CD4-positive, alpha-beta T cell treated with Interleukin-17A for 1 hour (primary cell): ENCODE results near the gene ARNT2.
"Not testable (repeated sequence)": the region's sequence is repeated elsewhere in the genome, so short reads cannot be mapped to it uniquely, and the experiment has no call there.

Experiments used
- DNase-seq: peaks from one replicate; pipeline ENCODE4 v3.0.0-alpha.2; 2020

ARNT2 gene

DNA sequence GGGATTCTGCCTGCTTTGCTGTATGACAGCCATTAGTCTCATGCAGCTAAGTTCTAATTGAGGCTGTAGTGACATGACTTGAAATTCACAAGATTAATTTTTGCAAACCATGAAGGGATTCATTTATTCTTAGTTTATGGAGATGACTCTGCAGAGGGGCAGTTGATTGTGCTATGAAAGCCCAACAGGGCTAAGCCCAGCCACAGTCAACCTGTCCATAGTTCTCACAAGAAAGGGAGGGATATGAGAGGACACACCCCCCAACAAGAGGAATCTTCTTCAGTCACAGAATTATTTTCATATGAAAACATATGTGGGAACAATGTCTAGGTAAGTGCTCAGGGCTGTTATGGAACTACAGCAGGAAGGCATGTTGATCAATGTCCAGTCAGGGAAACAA lies 229.0 kb downstream of the ARNT2 start:
- DNase-seq = no peak

GRCh38 chr15:80635953-80636352 lies 231.8 kb downstream of the ARNT2 start:
- no peak for DNase-seq

GRCh38 chr15:80636675-80637074 lies 232.5 kb downstream of the ARNT2 start:
- no peak for DNase-seq

DNA sequence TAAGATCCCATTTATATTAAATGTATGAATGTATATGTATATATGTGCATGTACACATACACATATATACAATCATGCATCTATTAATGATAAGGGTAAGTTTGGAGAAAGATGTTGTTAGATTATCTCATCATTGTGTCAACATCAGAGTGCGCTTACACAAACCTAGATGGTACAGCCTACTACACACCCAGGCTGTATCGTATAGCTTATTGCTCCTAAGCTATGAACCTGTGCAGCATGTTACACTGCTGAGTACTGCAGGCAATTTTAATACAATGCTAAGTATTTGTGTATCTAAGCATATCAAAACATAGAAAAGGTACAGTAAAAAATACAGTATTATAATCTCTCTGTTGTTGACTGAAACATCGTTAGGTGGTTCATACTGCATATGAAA lies 233.6 kb downstream of the ARNT2 start:
- no peak for DNase-seq

- no peak for DNase-seq
Observed at GRCh38 chr15:80638553-80639167, 234.5 kb downstream of the ARNT2 start.

DNA sequence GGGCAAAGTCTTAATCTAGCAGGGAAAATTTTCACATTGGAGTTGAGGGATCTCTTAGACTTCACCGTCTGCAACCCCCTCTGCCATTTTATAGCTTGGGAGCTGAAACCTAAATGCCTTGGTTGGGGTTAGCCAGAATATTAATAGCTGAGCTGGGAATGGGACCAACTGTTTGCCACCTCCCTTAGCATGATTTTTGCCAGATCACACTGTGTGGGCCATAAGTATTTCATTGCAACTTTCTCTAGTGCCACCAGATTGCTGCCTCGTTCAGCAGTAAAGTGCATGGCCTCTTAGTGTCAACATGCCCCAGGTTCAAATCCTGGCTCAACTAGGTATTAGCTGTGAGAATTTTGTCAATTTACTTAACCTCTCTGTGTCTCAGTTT lies 235.0 kb downstream of the ARNT2 start:
- DNase-seq = no peak

- DNase-seq = no peak
Observed at GRCh38 chr15:80640531-80641121, 236.4 kb downstream of the ARNT2 start.

DNA sequence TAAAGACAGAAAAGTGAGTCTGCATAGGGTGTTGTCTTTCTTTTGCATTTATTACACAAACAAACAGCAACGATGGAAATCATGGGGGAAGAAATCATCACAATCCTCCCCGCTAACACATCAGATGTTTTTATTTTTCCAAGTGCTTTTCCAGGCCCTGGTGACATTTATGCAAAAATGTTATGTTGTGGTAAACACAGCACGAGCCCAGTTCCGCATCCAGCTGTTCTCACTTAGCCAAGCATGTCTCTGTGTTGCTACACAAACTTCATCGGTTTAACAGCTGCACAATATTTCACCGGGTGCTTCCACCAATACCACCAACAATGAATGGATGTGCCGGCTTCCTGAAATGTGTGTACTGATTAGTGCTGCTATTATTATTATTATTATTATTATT lies 237.2 kb downstream of the ARNT2 start:
- DNase-seq = no peak

DNA sequence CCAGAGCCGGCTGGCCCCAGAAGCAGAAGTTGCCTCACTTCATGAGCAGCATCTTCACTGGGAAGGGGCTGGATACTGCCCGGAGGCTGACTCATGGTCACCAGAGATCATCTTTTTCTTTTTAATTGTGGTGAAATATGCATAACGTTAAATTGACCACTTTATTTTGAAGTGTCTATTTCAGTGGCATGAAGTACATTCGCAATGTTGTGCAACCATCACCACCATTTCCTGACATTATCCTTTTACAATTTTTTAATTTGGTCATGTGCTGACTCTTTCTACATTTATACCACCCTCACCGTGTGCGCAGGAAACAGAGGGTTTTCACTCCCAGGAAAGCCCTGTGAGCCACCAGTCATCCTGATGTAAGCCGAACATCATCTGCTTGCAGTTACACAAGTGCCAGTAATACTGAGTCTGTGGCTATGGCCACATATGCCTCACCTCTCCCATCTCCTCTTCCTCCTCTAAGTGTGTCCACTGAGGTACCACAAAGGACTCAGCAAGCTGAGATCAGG lies 239.3 kb downstream of the ARNT2 start:
- no peak for DNase-seq

- DNase-seq = no peak
Observed at GRCh38 chr15:80645494-80646065, 241.4 kb downstream of the ARNT2 start.

GRCh38 chr15:80647424-80647823 lies 243.2 kb downstream of the ARNT2 start:
- not testable (repeated sequence) for DNase-seq
